ENCODE measurements around the gene CORO1C.
"Not testable (repeated sequence)": the region's sequence is repeated elsewhere in the genome, so short reads cannot be mapped to it uniquely, and the experiment has no call there.

CORO1C gene

DNA sequence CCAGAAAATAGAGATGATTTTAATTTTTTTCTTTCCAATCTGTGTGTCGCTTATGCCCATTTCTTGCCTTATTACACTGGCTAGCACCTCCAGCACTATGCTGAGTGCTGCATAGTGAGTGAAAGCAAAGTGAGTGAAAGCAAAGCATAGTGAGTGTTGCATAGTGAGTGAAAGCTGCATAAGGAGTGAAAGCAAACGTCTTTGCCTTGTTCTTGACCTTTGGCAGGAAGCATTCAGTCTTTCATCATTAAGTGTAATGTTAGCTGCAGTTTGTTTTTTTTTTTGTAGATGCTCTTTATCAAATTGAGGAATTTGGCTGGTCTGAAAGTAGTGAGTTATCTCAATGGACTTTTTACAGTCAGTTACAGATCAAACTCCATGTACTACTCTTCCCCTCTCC is 6.9 kb upstream of the CORO1C start:
- no peak overlapping the region for H3K4me3 ChIP-seq (ENCODE audit: low read depth, low read length)
- TF ChIP-seq, protein P1, sequence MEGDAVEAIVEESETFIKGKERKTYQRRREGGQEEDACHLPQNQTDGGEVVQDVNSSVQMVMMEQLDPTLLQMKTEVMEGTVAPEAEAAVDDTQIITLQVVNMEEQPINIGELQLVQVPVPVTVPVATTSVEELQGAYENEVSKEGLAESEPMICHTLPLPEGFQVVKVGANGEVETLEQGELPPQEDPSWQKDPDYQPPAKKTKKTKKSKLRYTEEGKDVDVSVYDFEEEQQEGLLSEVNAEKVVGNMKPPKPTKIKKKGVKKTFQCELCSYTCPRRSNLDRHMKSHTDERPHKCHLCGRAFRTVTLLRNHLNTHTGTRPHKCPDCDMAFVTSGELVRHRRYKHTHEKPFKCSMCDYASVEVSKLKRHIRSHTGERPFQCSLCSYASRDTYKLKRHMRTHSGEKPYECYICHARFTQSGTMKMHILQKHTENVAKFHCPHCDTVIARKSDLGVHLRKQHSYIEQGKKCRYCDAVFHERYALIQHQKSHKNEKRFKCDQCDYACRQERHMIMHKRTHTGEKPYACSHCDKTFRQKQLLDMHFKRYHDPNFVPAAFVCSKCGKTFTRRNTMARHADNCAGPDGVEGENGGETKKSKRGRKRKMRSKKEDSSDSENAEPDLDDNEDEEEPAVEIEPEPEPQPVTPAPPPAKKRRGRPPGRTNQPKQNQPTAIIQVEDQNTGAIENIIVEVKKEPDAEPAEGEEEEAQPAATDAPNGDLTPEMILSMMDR (IDR thresholded peaks at IDR 0.05; ENCODE audit: control insufficient read depth, extremely low read depth, insufficient read depth) = no peak
- no peak for DNase-seq (ENCODE audit: low read depth)

DNA sequence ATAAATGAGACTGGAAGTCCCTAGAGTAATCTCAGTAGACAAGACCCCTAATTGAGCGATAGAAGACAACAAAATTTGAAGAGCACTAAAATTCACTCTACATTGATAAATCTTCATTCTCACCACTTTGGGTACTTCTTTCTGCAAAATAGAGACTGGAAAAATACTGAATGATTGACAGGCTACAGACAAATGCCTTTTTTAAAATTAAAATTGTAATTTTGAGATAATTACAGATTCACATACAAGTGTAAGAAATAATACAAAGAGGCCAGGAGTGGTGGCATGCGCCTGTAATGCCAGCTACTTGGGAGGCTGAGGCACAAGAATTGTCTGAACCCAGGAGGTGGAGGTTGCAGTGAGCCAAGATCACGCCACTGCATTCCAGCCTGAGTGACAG is 4.5 kb upstream of the CORO1C start:
- TF ChIP-seq, protein P1 (IDR thresholded peaks at IDR 0.05; ENCODE audit: control insufficient read depth, extremely low read depth, insufficient read depth) = no peak
- DNase-seq (ENCODE audit: low read depth) = no peak
- H3K4me3 ChIP-seq (ENCODE audit: low read depth, low read length) = no peak overlapping the region

DNA sequence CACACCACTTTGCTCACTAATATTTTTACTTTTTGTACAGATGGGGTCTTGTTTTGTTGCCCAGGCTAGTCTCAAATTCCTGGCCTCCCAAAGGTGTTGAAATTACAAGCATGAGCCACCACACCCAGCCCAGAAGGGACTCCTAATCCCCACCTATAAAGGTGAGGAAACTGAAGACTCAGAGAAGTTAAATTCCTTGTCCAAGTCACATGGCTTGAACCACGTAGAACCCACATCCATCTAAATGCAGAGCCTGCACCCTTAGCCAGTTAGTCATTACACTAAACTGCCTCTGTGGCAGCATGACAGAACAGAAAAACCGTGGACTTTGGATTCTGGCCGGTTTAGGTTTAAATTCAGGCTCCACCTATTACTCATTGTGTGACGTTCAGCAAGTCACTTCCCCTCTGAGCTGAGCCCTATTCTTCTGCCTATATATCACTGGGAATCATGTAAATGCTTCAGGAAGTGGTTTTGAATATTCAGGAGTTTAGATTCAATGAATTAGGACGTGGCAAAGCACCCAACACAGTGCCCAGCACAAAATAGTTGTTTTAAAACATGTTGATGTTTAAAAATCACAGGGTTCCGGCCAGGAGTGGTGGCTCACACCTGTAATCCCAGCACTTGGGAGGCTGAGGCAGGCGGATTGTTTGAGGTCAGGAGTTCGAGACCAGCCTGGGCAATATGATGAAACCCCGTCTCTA is 3.0 kb upstream of the CORO1C start:
- TF ChIP-seq, protein P1 (IDR thresholded peaks at IDR 0.05; ENCODE audit: control insufficient read depth, extremely low read depth, insufficient read depth) = no peak
- H3K4me3 ChIP-seq (ENCODE audit: low read depth, low read length) = no peak overlapping the region
- DNase-seq (ENCODE audit: low read depth) = no peak

DNA sequence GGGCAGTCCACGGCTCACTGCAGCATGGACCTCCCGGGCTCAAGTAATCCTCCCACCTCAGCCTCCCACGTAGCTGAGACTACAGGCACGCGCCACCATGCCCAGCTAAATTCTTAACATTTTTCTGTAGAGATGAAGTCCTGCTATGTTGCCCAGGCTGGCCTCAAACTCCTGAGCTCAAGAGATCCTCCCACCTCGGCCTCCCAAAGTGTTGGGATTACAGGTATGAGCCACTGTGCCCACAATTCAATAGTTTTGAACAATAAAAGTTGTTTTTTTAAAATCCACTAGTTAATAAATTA is 1.9 kb upstream of the CORO1C start:
- not testable (repeated sequence) for H3K4me3 ChIP-seq (ENCODE audit: low read depth, low read length); DNase-seq (ENCODE audit: low read depth)

DNA sequence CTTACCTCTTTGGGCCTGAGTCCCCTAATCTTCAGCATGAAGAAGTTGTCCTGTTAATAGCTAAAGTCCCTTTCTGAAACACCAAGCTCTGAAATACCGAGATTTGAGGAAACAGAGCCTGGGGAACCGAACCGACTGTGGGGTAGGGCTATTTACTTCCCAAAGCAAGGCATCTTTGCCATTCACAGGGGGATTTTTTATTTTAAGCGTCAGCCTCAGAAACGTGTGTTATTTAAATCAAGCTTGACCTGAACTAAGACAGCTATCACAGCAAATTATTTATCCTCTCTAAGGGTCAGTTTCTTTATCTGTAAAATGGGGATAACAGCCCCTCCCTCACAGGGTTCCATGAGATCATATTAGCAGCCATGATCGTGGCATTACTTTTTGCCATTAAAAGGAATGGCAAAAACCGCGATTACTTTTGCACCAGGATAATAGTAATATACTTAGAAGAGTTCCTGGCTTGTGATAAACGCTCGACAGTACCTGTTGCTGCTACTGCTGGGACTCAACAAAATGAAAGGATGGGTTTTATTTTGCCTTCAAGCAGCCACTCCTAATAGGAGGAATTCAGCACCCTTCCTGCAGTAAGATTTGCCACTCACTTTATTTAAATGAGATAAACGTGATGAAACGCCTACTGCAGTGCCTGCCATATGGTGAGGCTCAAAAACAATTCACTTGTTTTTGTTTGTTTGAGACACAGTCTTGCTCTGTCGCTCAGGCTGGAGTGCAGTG is 1.3 kb upstream of the CORO1C start:
- DNase-seq (ENCODE audit: low read depth) = no peak
- TF ChIP-seq, protein P1 (IDR thresholded peaks at IDR 0.05; ENCODE audit: control insufficient read depth, extremely low read depth, insufficient read depth) = no peak
- 0 out of 2 replicates have a peak overlapping the region, but pooled peaks have one; percentile 18 for H3K4me3 ChIP-seq (ENCODE audit: low read depth, low read length)

DNA sequence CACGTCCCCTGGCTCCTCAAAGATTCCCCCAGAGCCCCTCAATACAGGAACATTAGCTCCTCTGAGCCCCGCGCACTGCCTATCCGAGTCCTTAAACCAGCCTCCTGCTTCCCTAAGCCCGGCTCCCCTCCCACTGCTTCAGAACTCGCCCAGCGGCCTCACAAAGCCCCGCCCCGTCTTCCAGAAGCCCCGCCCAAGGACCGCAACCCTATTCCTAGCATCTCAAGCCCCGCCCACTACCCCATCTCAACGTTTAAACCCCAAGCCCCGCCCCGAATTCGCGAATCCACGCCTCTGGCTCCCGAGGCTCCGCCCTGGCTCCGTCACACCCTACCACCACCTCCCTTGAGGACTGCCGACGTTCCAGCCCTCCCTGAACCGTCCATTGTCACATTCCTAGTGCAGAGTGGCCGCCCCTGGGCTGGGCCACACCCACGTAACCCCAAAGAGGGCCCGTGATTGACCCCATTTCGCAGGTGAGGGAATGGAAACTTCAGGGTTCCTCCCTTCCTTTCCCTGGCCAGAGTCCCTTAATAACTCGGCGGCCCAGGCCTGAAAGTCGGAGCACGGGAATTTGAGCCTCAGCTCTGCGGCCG is 646 bp upstream of the CORO1C start:
- DNase-seq (ENCODE audit: low read depth) = peak; percentile 86
- peak overlapping the region; percentile 80 for H3K4me3 ChIP-seq (ENCODE audit: low read depth, low read length)
- TF ChIP-seq, protein P1 (IDR thresholded peaks at IDR 0.05; ENCODE audit: control insufficient read depth, extremely low read depth, insufficient read depth) = no peak

DNA sequence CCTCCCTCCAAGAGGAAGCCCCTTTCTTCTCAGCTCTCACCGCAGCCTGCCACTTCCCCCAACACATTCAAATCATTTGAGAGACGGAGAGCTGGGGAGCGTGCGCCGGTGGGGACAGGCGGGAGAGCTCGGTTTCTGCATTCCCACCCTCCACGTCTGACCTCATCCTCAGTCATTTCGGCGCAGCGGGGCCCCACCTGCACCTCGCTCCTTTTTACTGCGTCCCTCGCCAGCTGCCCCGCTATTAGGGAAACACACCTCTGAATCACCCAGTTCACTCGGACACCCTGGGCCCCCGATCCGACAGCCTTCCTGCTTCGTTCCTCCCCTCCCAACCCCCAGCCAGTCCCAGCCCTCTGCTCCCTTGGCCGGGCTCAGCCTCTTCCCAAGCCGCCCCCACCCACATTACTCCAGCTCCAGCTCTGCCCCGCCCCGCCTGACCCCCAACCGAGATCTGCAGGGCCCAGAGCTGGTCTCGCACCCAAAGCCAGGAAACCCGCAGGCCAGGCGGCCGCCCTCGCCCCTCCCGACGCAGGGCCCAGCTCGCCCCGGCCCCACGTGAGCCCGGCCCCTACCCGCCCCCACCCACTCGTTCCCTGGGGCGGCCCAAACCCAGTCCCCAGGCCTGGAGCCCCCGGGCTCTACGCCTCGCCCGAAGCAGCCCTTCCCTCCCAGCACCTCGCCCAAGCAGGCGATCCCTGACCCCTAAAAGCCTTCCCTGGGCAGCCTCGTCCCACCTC is 783 bp downstream of the CORO1C start:
- no peak for DNase-seq (ENCODE audit: low read depth)

More for the DNA sequence above, 783 bp downstream of the CORO1C start:
- peak overlapping the region; percentile 80 for H3K4me3 ChIP-seq (ENCODE audit: low read depth, low read length)
- TF ChIP-seq, protein P1 (IDR thresholded peaks at IDR 0.05; ENCODE audit: control insufficient read depth, extremely low read depth, insufficient read depth) = no peak

All from LNCaP clone FGC (cell line).